Hippocampal formation (tissue), 2 donors: ENCODE data around the gene CMSS1.
"Not testable (repeated sequence)": the region's sequence is repeated elsewhere in the genome, so short reads cannot be mapped to it uniquely, and the experiment has no call there.

Source experiments
- DNase-seq, 2 donors: peaks; one replicate each; lab custom pipeline; 2025; lab: John Stamatoyannopoulos, UW

The CMSS1 gene

GRCh38 chr3:99817047-99817436 is 620 bp upstream of the CMSS1 start:
- no peak for DNase-seq

- DNase-seq, result no peak
Measured at GRCh38 chr3:99818818-99819217, 1.2 kb downstream of the CMSS1 start.

GRCh38 chr3:99823723-99824711 is 6.4 kb downstream of the CMSS1 start:
- DNase-seq, result no peak

- DNase-seq, result no peak
Measured at GRCh38 chr3:99825004-99825640, 7.5 kb downstream of the CMSS1 start.

- no peak for DNase-seq
Measured at GRCh38 chr3:99829844-99830243, 12.2 kb downstream of the CMSS1 start.

- DNase-seq, result no peak
Measured at GRCh38 chr3:99833617-99834205, 16.0 kb downstream of the CMSS1 start.

GRCh38 chr3:99834211-99834957 is 16.7 kb downstream of the CMSS1 start:
- DNase-seq, result no peak

GRCh38 chr3:99836681-99837080 is 19.0 kb downstream of the CMSS1 start:
- DNase-seq, result no peak

- DNase-seq, result no peak
Measured at GRCh38 chr3:99837715-99838114, 20.1 kb downstream of the CMSS1 start.

GRCh38 chr3:99838755-99839154 is 21.1 kb downstream of the CMSS1 start:
- no peak for DNase-seq

GRCh38 chr3:99839613-99840012 is 22.0 kb downstream of the CMSS1 start:
- DNase-seq, result no peak

GRCh38 chr3:99841949-99842348 is 24.3 kb downstream of the CMSS1 start:
- DNase-seq, result not testable (repeated sequence)

GRCh38 chr3:99842826-99843589 is 25.3 kb downstream of the CMSS1 start:
- peak in 1 of 2 donors; percentile 73 for DNase-seq

- DNase-seq, result no peak
Measured at GRCh38 chr3:99843590-99844258, 26.1 kb downstream of the CMSS1 start.

- no peak for DNase-seq
Measured at GRCh38 chr3:99845331-99845730, 27.7 kb downstream of the CMSS1 start.

- DNase-seq, result no peak
Measured at GRCh38 chr3:99845999-99846398, 28.3 kb downstream of the CMSS1 start.

GRCh38 chr3:99846477-99847160 is 29.0 kb downstream of the CMSS1 start:
- DNase-seq, result no peak

GRCh38 chr3:99848433-99848832 is 30.8 kb downstream of the CMSS1 start:
- no peak for DNase-seq

GRCh38 chr3:99850608-99851007 is 32.9 kb downstream of the CMSS1 start:
- no peak for DNase-seq

- no peak for DNase-seq
Measured at GRCh38 chr3:99851955-99852354, 34.3 kb downstream of the CMSS1 start.
